SK-N-SH (cell line): Measurements from ENCODE around the gene NISCH. TPM values are rescaled to one million over a fixed set of nuclear protein-coding genes. Genes with fewer than 3 reads are reported as not detected.

ENCODE experiments used
- CTCF ChIA-PET: fragments of 300-600, 350-600 bp; formaldehyde crosslinking; extraction: SDS; loops from one replicate; lab custom pipeline; 2021; lab: Yijun Ruan, JAX
- POLR2A ChIA-PET: fragments of 350-600 bp; sonication (Branson Sonifier 250); formaldehyde crosslinking; extraction: SDS; loops from one replicate; lab custom pipeline; 2020; ENCODE audit warnings: antibody characterized with exemption, inconsistent platforms; lab: Yijun Ruan, JAX
- DNase-seq: peaks from one replicate; pipeline ENCODE4 v3.0.0; 2012
- H2AFZ ChIP-seq: fragments of 200-600 bp; sonication (generic); 2 replicates; pipeline ENCODE4 v1.8.1; 2016; ENCODE audit warnings: antibody characterized with exemption, mild to moderate bottlenecking, low read depth
- H3F3A ChIP-seq: fragments of 200-600 bp; sonication (generic); replicated peaks from 2 replicates; pipeline ENCODE3; 2016; ENCODE audit warnings: antibody characterized with exemption, mild to moderate bottlenecking; ENCODE audit not compliant: insufficient read depth
- H3K27ac ChIP-seq, 2 experiments: fragments of 200-500 bp in 1 of 2; fragments of 200-600 bp in 1 of 2; sonication (Bioruptor generic) in 1 of 2; sonication (generic), shearing (Covaris generic) in 1 of 2; 2 replicates each; pipeline versions ENCODE4 v1.5.1 to v1.6.1; 2014 to 2016; ENCODE audit warnings: low read depth in 2 of 2, inconsistent platforms in 1 of 2, low read length in 1 of 2, mild to moderate bottlenecking in 1 of 2, mixed read lengths in 1 of 2
- H3K27me3 ChIP-seq: fragments of 200-600 bp; sonication (generic), shearing (Covaris generic); 2 replicates; pipeline ENCODE4 v1.6.1; 2016; ENCODE audit warnings: mixed run types; ENCODE audit not compliant: insufficient read depth
- H3K36me3 ChIP-seq, 2 experiments: fragments of 200-500 bp in 1 of 2; fragments of 200-600 bp in 1 of 2; sonication (Bioruptor generic) in 1 of 2; sonication (generic) in 1 of 2; replicated peaks in 1 of 2; 2 replicates each; pipeline versions ENCODE3 to v1.5.1; 2014 to 2016; ENCODE audit warnings: low read length in 1 of 2, mild to moderate bottlenecking in 1 of 2; ENCODE audit not compliant: insufficient read depth in 2 of 2, control insufficient read depth in 1 of 2
- H3K4me1 ChIP-seq, 2 experiments: fragments of 200-500 bp in 1 of 2; fragments of 200-600 bp in 1 of 2; sonication (Bioruptor generic) in 1 of 2; sonication (generic), shearing (Covaris generic) in 1 of 2; 2 replicates each; pipeline versions ENCODE4 v1.5.1 to v1.6.1; 2014 to 2016; ENCODE audit warnings: low read depth in 1 of 2, low read length in 1 of 2, mixed run types in 1 of 2; ENCODE audit not compliant: insufficient read depth in 2 of 2, control insufficient read depth in 1 of 2
- H3K4me2 ChIP-seq: fragments of 200-600 bp; sonication (generic), shearing (Covaris generic); 2 replicates; pipeline ENCODE4 v1.6.1; 2017; ENCODE audit warnings: mixed run types
- H3K4me3 ChIP-seq, 2 experiments: fragments of 200-500 bp in 1 of 2; fragments of 200-600 bp in 1 of 2; sonication (Bioruptor generic) in 1 of 2; sonication (generic), shearing (Covaris generic) in 1 of 2; 2 replicates each; pipeline versions ENCODE4 v1.5.1 to v1.8.1; 2014 to 2016; ENCODE audit warnings: low read depth in 2 of 2, inconsistent platforms in 1 of 2, low read length in 1 of 2, mild to moderate bottlenecking in 1 of 2, mixed read lengths in 1 of 2, moderate library complexity in 1 of 2
- H3K79me2 ChIP-seq: fragments of 200-600 bp; sonication (generic); 2 replicates; pipeline ENCODE4 v1.8.1; 2017; ENCODE audit warnings: mild to moderate bottlenecking; ENCODE audit not compliant: insufficient read depth
- H3K9ac ChIP-seq: fragments of 200-600 bp; sonication (generic); 2 replicates; pipeline ENCODE4 v1.6.1; 2017; ENCODE audit warnings: mixed run types
- H3K9me2 ChIP-seq: fragments of 200-600 bp; sonication (generic); 2 replicates; pipeline ENCODE4 v1.6.1; 2017; ENCODE audit warnings: mixed run types
- H3K9me3 ChIP-seq: fragments of 200-600 bp; sonication (generic); 2 replicates; pipeline ENCODE4 v1.6.1; 2017; ENCODE audit warnings: mixed run types, mild to moderate bottlenecking, moderate library complexity
- H4K20me1 ChIP-seq: fragments of 200-600 bp; sonication (generic); 2 replicates; pipeline ENCODE4 v1.6.1; 2017; ENCODE audit warnings: mild to moderate bottlenecking, mixed run types; ENCODE audit not compliant: insufficient read depth
- EP300 ChIP-seq, 2 experiments: IDR thresholded peaks; 2 replicates each; pipeline versions ENCODE4 v1.4.0 to v1.6.1; 2012; ENCODE audit warnings: borderline replicate concordance in 1 of 2, low read depth in 1 of 2, low read length in 1 of 2
- EZH2phosphoT487 ChIP-seq: fragments of 200-600 bp; sonication (generic); IDR thresholded peaks from 2 replicates; pipeline ENCODE4 v1.6.1; 2017; ENCODE audit warnings: low read depth, mixed run types, mild to moderate bottlenecking, antibody characterized with exemption, moderate library complexity, borderline replicate concordance
- GABPA ChIP-seq: IDR thresholded peaks from 2 replicates; pipeline ENCODE4 v1.4.0; 2012; ENCODE audit warnings: low read depth, mild to moderate bottlenecking
- IRF3 ChIP-seq: fragments of 150-350 bp; IDR thresholded peaks from 2 replicates; pipeline ENCODE4 v1.6.1; 2016; ENCODE audit warnings: mild to moderate bottlenecking, low read depth, low read length
- MAX ChIP-seq: IDR thresholded peaks from 2 replicates; pipeline ENCODE4 v1.4.0; 2012; ENCODE audit warnings: low read depth
- MEF2A ChIP-seq: IDR thresholded peaks from 2 replicates; pipeline ENCODE4 v1.4.0; 2012; ENCODE audit warnings: low read depth, borderline replicate concordance
- MXI1 ChIP-seq: IDR thresholded peaks from 2 replicates; pipeline ENCODE4 v1.6.1; 2012; ENCODE audit warnings: mild to moderate bottlenecking, low read depth, low read length, improper control_type of control experiment
- POLR2AphosphoS5 ChIP-seq: IDR thresholded peaks from 2 replicates; pipeline ENCODE4 v1.6.1; 2012; ENCODE audit warnings: low read depth, low read length
- RAD21 ChIP-seq: IDR thresholded peaks from 2 replicates; pipeline ENCODE4 v1.6.1; 2012; ENCODE audit warnings: mild to moderate bottlenecking, low read length
- RCOR1 ChIP-seq: fragments of 150-350 bp; IDR thresholded peaks from 2 replicates; pipeline ENCODE4 v1.6.1; 2017; ENCODE audit warnings: antibody characterized with exemption, low read length
- RFX5 ChIP-seq: IDR thresholded peaks from 2 replicates; pipeline ENCODE4 v1.6.1; 2012; ENCODE audit warnings: mild to moderate bottlenecking, improper control_type of control experiment, low read length
- RXRA ChIP-seq: IDR thresholded peaks from 2 replicates; pipeline ENCODE4 v1.4.0; 2012; ENCODE audit warnings: low read depth, mild to moderate bottlenecking, borderline replicate concordance
- TCF12 ChIP-seq: IDR thresholded peaks from 2 replicates; pipeline ENCODE4 v1.4.0; 2012
- USF2 ChIP-seq: fragments of 150-350 bp; IDR thresholded peaks from 2 replicates; pipeline ENCODE4 v1.6.1; 2017; ENCODE audit warnings: antibody characterized with exemption, low read length, low read depth, borderline replicate concordance
- ZBTB33 ChIP-seq: IDR thresholded peaks from 2 replicates; pipeline ENCODE4 v1.4.0; 2012; ENCODE audit warnings: low read depth, borderline replicate concordance
- WGBS: methylation state at CpG from one replicate; pipeline ENCODE4 v1.1.6; 2017; ENCODE audit warnings: low lambda C conversion rate; 5-methylcytosine and 5-hydroxymethylcytosine counted together
- polyA plus RNA-seq, 3 experiments: library from polyadenylated mRNA; depleted of rRNA; stranded (reverse); fragments of >200 nt; gene quantifications; 2 replicates each; pipeline ENCODE4 v1.2.3, GENCODE V29; 2012

The NISCH gene
- polyA plus RNA-seq, 1 of the 3 experiments (the other 2 are of a cell fraction) = 77.5 TPM

GRCh38 chr3:52454250-52454937, 1.0 kb upstream of the NISCH start:
- peaks cover 43% of the 10 kb centered on the region for H3K79me2 ChIP-seq
- H3K36me3 ChIP-seq = peaks cover 18 to 22% of the 10 kb centered on the region in 2 experiments
- peaks cover 4% of the 10 kb centered on the region for H3F3A ChIP-seq
- peaks cover 6% of the 10 kb centered on the region for H4K20me1 ChIP-seq
- no peak overlapping the region for H2AFZ ChIP-seq
- no peak overlapping the region for H3K27ac ChIP-seq
- H3K4me2 ChIP-seq = peak overlapping the region; percentile 99; the same call in 1 of the 2 replicates
- no peaks in the 10 kb centered on the region for H3K27me3 ChIP-seq
- ChIA-PET CTCF (interaction anchor here (0.6 to 16.5 kb wide), 6 partner anchors 18 to 648 kb away, joined by 3 to 578 read pairs (median 4); no protein-coding TSS in a partner anchor), POLR2A (interaction anchor here (0.6 kb wide), 2 partner anchors 118 to 286 kb away, joined by 3 to 4 read pairs; no protein-coding TSS in a partner anchor)
- peak overlapping the region; percentile 15; the same call in 1 of the 2 replicates for H3K9ac ChIP-seq
- H3K4me1 ChIP-seq = peaks cover 8 to 29% of the 10 kb centered on the region in 2 experiments
- no peaks in the 10 kb centered on the region for H3K9me2 ChIP-seq
- DNase-seq = no peak
- 69% methylated on average over 8 of the region's 8 CpGs for WGBS
- TF ChIP-seq TCF12 (no peak), IRF3 (no peak), RXRA (no peak), RAD21 (no peak), EP300 (IDR thresholded peaks at IDR 0.05; ENCODE audit: borderline replicate concordance in 1 of 2, low read depth in 1 of 2, low read length in 1 of 2) (no peak), MEF2A (no peak), GABPA (no peak), MXI1 (no peak), USF2 (no peak), ZBTB33 (no peak), MAX (no peak), EZH2phosphoT487 (no peak), RFX5 (no peak), RCOR1 (no peak), POLR2AphosphoS5 (no peak)
- H3K9me3 ChIP-seq = no peaks in the 10 kb centered on the region
- H3K4me3 ChIP-seq = no peak overlapping the region
